Activated naive CD4-positive, alpha-beta T cell treated with anti-CD3 and anti-CD28 coated beads, Interleukin-2, amount 50 U/mL, for 72 hours (primary cell): Measurements from ENCODE around the gene KANSL2. TPM values are rescaled to one million over a fixed set of nuclear protein-coding genes. Genes with fewer than 3 reads are reported as not detected.
"Not testable (repeated sequence)": the region's sequence is repeated elsewhere in the genome, so short reads cannot be mapped to it uniquely, and the experiment has no call there.

Experiments
- ATAC-seq, 2 donors: fragments of 150-1000 bp; cut with Tn5 transposase; 2 replicates each; pipeline ENCODE4 v1.10.0; 2021; ENCODE audit warnings: mild to moderate bottlenecking in 2 of 2, moderate library complexity in 2 of 2
- DNase-seq, 2 donors: peaks; one replicate each; pipeline ENCODE4 v3.0.0; 2021 to 2022; ENCODE audit warnings: low spot score in 2 of 2
- H3K27ac Mint-ChIP-seq, 2 donors: one replicate each; pipeline ENCODE4 v1.8.0; 2022; ENCODE audit warnings: mild to moderate bottlenecking in 2 of 2, mixed read lengths in 2 of 2
- H3K36me3 Mint-ChIP-seq, 2 donors: one replicate each; pipeline ENCODE4 v1.8.0; 2022; ENCODE audit warnings: mixed read lengths in 2 of 2
- H3K9me3 Mint-ChIP-seq, 2 donors: one replicate each; pipeline ENCODE4 v1.8.0; 2022; ENCODE audit warnings: mixed read lengths in 2 of 2
- total RNA-seq, 2 donors: library from RNA; stranded (reverse); gene quantifications; one replicate each; pipeline ENCODE4 v1.2.3, GENCODE V29; 2022

The KANSL2 gene
- total RNA-seq, 2 donors from 2014 or later = 45.9 to 58.5 TPM

- Mint-ChIP-seq H3K36me3 (peaks cover 21 to 33% of the 10 kb centered on the region in 2 donors), H3K27ac (no peak overlapping the region), H3K9me3 (no peaks in the 10 kb centered on the region)
- ATAC-seq (no peak), DNase-seq (no peak)
These were observed 8.4 kb upstream of the KANSL2 start for GRCh38 chr12:48690436-48690835.

GRCh38 chr12:48688836-48689235, 6.8 kb upstream of the KANSL2 start:
- Mint-ChIP-seq H3K27ac (peak overlapping the region in 1 of 2 donors; percentile 41), H3K9me3 (no peaks in the 10 kb centered on the region), H3K36me3 (peaks cover 14 to 25% of the 10 kb centered on the region in 2 donors)
- ATAC-seq (no peak), DNase-seq (no peak)

GRCh38 chr12:48687592-48687991, 5.6 kb upstream of the KANSL2 start:
- H3K36me3 Mint-ChIP-seq = peaks cover 6 to 13% of the 10 kb centered on the region in 2 donors
- H3K9me3 Mint-ChIP-seq = no peaks in the 10 kb centered on the region
- ATAC-seq (peak in 1 of 2 donors; percentile 65), DNase-seq (no peak)
- no peak overlapping the region for H3K27ac Mint-ChIP-seq

- peak overlapping the region in 1 of 2 donors; percentile 62 for H3K27ac Mint-ChIP-seq
- no peaks in the 10 kb centered on the region for H3K9me3 Mint-ChIP-seq
- ATAC-seq = no peak
- H3K36me3 Mint-ChIP-seq = peaks cover 6 to 15% of the 10 kb centered on the region in 2 donors
- DNase-seq = no peak
These were observed 4.7 kb upstream of the KANSL2 start for GRCh38 chr12:48686615-48687334.

- no peak overlapping the region for H3K27ac Mint-ChIP-seq
- DNase-seq = no peak
- peaks cover 9 to 17% of the 10 kb centered on the region in 2 donors for H3K36me3 Mint-ChIP-seq
- no peaks in the 10 kb centered on the region for H3K9me3 Mint-ChIP-seq
- ATAC-seq = no peak
These were observed 4.1 kb upstream of the KANSL2 start for GRCh38 chr12:48686037-48686595.

GRCh38 chr12:48683534-48683933, 1.5 kb upstream of the KANSL2 start:
- no peaks in the 10 kb centered on the region for H3K9me3 Mint-ChIP-seq

GRCh38 chr12:48682927-48683326, 889 bp upstream of the KANSL2 start:
- no peak for ATAC-seq
- Mint-ChIP-seq H3K36me3 (peaks cover 20 to 36% of the 10 kb centered on the region in 2 donors), H3K9me3 (no peaks in the 10 kb centered on the region), H3K27ac (peak overlapping the region in 1 of 2 donors; percentile 92)
- DNase-seq = no peak

More at GRCh38 chr12:48683534-48683933, 1.5 kb upstream of the KANSL2 start:
- no peak for DNase-seq
- Mint-ChIP-seq H3K36me3 (peaks cover 19 to 32% of the 10 kb centered on the region in 2 donors), H3K27ac (no peak overlapping the region)
- ATAC-seq = no peak

- not testable (repeated sequence) for H3K9me3 Mint-ChIP-seq, ATAC-seq
- peaks cover 20 to 41% of the 10 kb centered on the region in 2 donors for H3K36me3 Mint-ChIP-seq
These were observed 481 bp upstream of the KANSL2 start for GRCh38 chr12:48682533-48682905.

GRCh38 chr12:48681399-48681709, 684 bp downstream of the KANSL2 start:
- H3K36me3 Mint-ChIP-seq = peaks cover 20 to 47% of the 10 kb centered on the region in 2 donors
- no peaks in the 10 kb centered on the region for H3K9me3 Mint-ChIP-seq
- H3K27ac Mint-ChIP-seq = peak overlapping the region; percentile 90 to 92
- DNase-seq (no peak), ATAC-seq (no peak)

More at GRCh38 chr12:48682533-48682905, 481 bp upstream of the KANSL2 start:
- DNase-seq = not testable (repeated sequence)
- peak overlapping the region; percentile 90 to 92 for H3K27ac Mint-ChIP-seq

GRCh38 chr12:48680861-48681260, 1.2 kb downstream of the KANSL2 start:
- Mint-ChIP-seq H3K9me3 (no peaks in the 10 kb centered on the region), H3K36me3 (peaks cover 20 to 47% of the 10 kb centered on the region in 2 donors)

GRCh38 chr12:48678551-48679185, 3.4 kb downstream of the KANSL2 start:
- Mint-ChIP-seq H3K27ac (peak overlapping the region; percentile 17 to 73), H3K9me3 (no peaks in the 10 kb centered on the region), H3K36me3 (peaks cover 20 to 47% of the 10 kb centered on the region in 2 donors)
- ATAC-seq (no peak), DNase-seq (no peak)

More at GRCh38 chr12:48680861-48681260, 1.2 kb downstream of the KANSL2 start:
- peak overlapping the region; percentile 90 to 92 for H3K27ac Mint-ChIP-seq
- ATAC-seq (no peak), DNase-seq (no peak)

- no peak for ATAC-seq
- H3K9me3 Mint-ChIP-seq = no peaks in the 10 kb centered on the region
- H3K27ac Mint-ChIP-seq = peak overlapping the region in 1 of 2 donors; percentile 41
- H3K36me3 Mint-ChIP-seq = peaks cover 0 to 12% of the 10 kb centered on the region in 2 donors
- no peak for DNase-seq
These were observed 10.7 kb downstream of the KANSL2 start for GRCh38 chr12:48671231-48671856.

- Mint-ChIP-seq H3K9me3 (no peaks in the 10 kb centered on the region), H3K36me3 (peaks cover 0 to 12% of the 10 kb centered on the region in 2 donors), H3K27ac (no peak overlapping the region)
- ATAC-seq (no peak), DNase-seq (no peak)
These were observed 13.0 kb downstream of the KANSL2 start for GRCh38 chr12:48668996-48669395.

- H3K9me3 Mint-ChIP-seq = no peaks in the 10 kb centered on the region
- no peak for ATAC-seq
These were observed 22.2 kb downstream of the KANSL2 start for GRCh38 chr12:48659863-48660262.

GRCh38 chr12:48651681-48652080, 30.4 kb downstream of the KANSL2 start:
- Mint-ChIP-seq H3K36me3 (peaks cover 15 to 35% of the 10 kb centered on the region in 2 donors), H3K27ac (peak overlapping the region in 1 of 2 donors; percentile 88), H3K9me3 (no peaks in the 10 kb centered on the region)
- DNase-seq (no peak), ATAC-seq (peak in 1 of 2 donors; percentile 12)

More at GRCh38 chr12:48659863-48660262, 22.2 kb downstream of the KANSL2 start:
- peaks cover 6 to 19% of the 10 kb centered on the region in 2 donors for H3K36me3 Mint-ChIP-seq
- no peak overlapping the region for H3K27ac Mint-ChIP-seq
- no peak for DNase-seq

- peak; percentile 70 to 91 for ATAC-seq
- peaks cover 10 to 51% of the 10 kb centered on the region in 2 donors for H3K36me3 Mint-ChIP-seq
- not testable (repeated sequence) for H3K9me3 Mint-ChIP-seq, DNase-seq, H3K27ac Mint-ChIP-seq
These were observed 36.7 kb downstream of the KANSL2 start for GRCh38 chr12:48645354-48645753.

GRCh38 chr12:48643011-48643410, 39.0 kb downstream of the KANSL2 start:
- no peak for ATAC-seq
- H3K36me3 Mint-ChIP-seq = peaks cover 10 to 53% of the 10 kb centered on the region in 2 donors
- no peak for DNase-seq
- peaks cover 0 to 5% of the 10 kb centered on the region in 2 donors for H3K9me3 Mint-ChIP-seq
- no peak overlapping the region for H3K27ac Mint-ChIP-seq
